GM18858 (cell line): Measurements from ENCODE around the gene ABCB6.
"Not testable (repeated sequence)": the region's sequence is repeated elsewhere in the genome, so short reads cannot be mapped to it uniquely, and the experiment has no call there.

Experiments used
- ATAC-seq: cut with Tn5 transposase; IDR thresholded peaks from one replicate; pipeline ENCODE4 v1.9.1; 2021; ENCODE audit not compliant: unreplicated experiment

Gene ABCB6

DNA sequence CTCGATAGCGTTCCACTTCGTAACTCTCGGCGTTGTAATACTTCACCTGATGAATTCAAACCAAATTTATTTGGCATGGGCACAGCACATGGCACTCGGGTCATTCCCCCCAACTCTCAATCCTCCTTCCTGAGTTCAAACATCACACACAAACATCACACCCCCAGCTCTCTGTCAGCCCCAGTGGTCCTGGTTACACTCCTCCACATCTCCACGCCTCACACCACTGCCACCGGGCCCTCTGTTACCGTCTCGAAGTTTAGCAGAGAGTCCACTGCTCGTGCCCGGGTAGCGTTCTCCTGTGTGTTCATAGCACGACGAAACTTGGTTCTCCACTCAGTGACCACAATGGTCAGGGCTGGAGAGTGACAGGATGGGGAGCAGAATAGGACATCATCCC, 4.6 kb downstream of the ABCB6 start:
- ATAC-seq: no peak

DNA sequence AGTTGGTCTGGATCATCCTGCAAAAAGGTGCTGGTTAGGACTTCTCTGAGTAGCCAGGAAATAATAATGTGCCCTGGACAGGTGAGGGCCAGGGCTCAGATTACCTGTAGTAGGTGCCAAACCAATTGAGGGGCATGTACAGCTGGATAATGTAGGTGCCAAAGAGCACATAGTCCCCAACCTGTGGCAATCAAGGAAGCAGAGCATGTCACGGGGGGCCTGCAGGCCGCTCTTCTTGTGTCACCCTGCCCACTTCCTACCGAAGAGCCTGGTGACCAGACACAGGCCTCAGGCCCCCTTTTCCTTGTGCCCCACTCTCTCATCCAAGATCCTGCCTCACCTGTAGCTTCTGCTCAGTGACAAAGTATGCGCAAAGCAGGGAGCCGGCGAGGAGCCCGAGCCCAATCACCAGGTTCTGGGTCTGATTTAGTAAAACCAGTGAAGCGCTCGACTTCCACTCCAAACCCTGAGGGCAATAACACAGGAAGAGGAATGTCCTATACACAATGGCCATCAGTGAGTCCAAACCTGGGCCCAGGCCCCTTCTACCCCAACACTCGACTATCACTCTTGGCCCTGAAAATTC, 5.2 kb downstream of the ABCB6 start:
- ATAC-seq: no peak

DNA sequence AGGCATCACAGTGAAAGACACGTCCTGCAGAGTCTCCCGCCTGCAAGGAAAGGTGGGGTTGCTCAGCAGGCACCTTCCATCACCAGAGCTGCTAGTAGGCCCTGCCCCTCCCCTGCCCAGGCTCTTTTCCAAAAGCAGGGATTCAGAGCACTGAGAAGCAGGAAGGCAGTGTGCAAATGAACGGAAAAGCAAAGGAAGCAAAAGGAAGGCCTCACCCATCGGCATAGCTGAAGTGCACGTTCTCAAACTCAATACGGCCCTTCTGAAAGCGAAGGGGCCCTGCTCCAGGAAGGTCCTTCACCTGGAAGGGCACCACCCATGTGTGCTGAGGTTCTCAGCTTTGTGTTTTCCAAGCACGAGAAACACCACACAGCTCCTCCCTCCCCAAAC, 5.7 kb downstream of the ABCB6 start:
- ATAC-seq: no peak

DNA sequence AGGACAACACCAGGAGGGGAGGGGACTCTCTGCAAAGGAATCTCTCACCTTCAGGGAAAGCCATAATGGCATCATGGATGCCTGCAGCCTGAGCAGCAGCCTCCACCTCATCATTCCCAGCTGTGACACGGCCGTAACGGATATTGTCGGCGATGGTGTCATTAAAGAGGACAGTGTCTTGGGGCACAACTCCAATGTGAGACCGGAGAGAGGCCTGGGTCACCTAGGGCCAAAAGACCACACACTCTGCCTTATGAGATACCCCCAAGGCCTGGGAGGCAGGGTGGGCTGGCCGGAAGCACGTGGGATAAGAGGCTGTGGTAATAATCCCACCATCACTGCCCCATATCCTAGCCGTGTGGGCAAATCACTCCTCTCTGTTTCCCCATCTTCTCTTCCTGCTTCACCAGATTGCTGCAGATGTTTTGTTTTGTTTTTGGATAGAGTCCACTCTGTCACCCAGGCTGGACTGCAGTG, 7.8 kb downstream of the ABCB6 start:
- no peak for ATAC-seq

DNA sequence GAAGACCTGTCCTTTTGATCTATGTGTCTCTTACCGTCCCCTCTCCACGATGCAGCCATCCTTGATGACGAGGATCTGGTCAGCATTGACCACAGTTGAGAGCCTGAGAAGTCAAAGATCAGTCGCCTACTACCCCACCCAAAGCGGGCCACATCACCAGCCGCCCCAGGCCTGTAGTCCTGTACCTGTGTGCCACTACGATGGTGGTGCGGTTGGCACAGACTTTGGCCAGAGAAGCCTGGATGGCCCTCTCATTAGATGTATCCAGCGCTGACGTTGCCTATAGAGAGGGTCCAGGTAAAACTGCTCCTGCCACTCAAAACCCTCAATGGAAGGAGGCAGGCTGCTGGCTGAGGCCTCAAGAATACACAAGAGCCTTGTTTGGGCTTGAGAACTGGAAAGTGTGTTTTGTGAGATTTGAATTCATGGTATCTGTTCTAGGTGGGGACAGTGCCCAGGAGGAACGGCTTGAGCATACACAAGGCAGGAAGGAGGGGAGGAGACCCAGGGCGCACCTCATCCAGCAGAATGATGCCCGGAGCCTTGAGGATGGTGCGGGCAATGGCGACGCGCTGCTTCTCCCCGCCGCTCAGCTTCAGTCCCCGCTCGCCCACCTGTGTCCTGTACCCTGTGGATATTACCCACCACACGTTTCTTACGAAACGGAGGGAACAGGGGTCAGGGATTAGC, 8.4 kb downstream of the ABCB6 start:
- no peak for ATAC-seq

DNA sequence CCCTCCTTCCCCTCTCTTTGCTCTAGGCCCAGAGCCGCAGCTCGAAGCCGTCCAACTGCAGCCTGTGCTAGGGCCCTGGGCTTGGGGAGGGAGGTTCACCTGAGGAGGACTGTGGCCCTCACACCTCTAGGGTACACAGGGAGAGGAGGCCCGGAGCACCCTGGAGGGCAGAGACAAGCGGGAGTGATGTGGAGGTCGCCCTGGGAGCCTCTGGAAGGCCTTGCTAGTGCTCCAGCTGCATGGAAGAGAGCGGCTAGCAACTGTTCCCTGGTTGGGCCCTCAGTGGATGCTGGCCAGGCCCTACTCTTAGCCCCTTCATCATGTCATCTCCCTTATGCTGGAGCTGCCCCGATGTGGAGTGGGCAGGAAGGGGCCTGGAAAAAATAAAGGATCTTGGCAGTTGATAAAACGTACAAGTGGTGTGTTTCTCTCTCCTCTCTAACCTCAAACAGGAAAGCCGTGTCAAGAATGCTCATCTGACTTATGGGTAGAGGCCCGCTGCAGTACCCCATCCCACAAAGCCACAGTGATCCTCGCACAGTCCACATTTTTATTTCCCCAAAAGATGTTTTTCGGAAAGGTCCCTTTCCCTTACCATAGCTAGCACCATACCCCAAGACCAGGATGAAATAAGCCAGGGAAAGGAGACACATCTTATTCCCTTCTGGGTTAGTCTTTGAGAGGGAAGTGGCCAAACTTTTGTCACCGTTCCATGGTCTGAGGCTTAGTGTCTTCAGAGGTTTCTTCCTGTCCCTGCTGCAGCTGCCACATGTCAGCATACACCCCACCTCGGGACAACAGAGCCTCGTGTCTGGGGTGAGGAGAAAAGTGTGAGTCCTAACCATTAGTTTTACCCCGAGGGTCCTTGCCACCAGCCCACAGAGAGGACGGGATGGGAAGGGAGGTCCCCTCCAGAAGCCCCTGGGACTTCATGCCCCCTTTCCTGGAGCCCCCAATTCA, 9.2 kb downstream of the ABCB6 start:
- ATAC-seq: no peak

DNA sequence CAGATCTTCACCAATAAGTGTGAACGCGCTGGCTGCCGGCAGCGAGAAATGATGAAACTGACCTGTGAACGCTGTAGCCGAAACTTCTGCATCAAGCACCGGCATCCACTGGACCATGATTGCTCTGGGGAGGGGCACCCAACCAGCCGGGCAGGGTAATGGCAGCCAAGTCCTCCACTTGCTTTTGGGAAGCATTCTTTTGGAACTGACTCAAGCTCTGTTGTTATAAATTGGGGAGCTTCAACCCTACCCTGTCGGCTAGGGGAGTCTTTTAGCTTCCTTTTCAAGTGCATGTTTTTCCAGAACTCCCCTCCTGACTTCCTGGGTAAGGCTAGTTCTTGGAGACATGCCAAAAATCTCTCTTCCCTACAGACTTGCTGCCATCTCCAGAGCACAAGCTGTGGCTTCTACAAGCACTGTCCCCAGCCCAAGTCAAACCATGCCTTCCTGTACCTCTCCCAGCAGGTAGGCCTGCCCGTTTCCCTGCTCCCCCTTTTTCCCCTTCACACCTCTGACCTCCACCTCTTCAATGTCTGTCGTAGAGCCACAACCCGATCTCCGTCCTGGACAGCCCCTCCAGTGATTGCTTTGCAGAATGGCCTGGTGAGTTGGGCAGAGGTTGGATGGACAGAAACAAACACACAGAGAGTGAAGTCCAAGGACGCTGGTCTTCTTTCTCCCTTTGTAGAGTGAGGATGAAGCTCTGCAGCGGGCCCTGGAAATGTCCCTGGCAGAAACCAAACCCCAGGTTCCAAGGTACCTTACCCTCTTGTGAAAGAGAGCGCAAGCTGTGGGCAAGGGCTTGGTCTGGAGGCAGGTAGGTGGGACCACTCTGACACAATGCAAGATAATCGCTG, 10.6 kb downstream of the ABCB6 start:
- no peak for ATAC-seq

DNA sequence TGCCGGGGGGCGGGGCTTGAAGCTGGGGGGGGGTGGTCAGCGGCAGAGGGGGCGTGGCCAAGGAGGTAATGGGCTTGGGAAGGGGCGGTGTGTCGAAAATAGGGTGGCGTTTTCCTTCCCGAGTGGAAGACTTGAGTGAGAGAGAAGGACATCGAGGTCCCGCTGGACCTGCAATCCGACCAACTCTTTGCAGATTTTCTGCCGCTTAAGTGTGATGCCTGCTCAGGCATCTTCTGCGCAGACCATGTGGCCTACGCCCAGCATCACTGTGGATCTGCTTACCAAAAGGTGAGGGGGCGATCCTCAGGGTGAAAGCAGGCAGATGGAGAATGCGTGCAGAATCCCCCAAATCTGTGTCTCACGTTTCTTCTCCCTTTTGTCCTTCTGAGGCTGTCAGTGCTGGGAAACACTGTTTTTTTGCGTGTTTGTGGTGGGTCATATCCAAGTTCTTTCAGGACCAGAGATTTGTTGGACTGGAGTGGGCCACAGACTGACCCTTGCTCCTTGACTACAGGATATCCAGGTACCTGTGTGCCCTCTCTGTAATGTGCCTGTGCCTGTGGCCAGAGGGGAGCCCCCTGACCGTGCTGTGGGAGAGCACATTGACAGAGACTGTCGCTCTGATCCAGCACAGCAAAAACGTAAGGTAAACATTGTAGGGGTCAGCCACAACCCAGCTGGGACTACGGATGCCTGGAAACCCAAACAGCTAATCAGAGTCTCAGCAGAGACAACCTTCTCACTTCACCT, 11.4 kb downstream of the ABCB6 start:
- ATAC-seq: no peak

DNA sequence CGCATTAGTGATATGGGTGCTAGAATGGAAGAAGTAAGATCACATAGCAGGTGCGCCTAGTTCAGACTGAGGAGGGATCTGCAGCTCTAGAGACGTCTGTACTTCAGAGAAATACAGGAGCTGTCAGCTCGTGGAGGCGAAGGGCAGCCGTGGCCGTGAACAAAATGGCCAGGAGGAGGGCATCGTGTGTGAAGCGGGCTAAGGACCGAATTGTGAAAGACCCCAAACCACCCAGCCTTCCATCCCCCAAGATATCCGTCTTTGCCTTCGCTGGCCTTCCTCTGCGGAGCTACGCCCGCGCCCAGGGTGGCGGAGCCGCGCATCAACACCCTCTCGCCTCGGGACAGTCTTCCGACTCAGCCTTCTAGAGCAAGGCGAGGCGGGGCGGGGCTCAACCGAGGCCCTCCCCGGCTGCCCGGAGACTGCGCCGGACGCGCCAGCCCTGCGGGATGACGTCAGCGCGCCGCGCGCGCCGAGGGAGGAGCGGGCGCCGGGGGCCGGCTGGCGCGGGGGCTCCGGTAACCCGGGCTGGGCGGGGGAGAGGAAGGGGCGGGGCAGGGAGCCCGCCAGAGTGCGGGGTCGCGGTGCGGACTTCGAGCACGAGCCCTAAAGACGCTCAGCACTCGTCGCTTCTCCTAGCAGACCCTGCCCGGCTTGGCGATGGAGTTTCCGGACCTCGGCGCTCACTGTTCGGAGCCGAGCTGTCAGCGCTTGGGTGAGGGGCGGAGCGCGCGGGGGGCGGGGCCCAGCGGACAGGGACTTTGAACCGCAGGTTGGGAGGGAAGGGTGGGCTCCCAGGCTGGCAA, 12.2 kb downstream of the ABCB6 start, which contains the start of gene ZFAND2B:
ZFAND2B (plus strand) TSS at position 455 of the 806 bp plus-strand sequence; CDS start at position 661, 206 bp downstream.
- peak; percentile 92 for ATAC-seq

DNA sequence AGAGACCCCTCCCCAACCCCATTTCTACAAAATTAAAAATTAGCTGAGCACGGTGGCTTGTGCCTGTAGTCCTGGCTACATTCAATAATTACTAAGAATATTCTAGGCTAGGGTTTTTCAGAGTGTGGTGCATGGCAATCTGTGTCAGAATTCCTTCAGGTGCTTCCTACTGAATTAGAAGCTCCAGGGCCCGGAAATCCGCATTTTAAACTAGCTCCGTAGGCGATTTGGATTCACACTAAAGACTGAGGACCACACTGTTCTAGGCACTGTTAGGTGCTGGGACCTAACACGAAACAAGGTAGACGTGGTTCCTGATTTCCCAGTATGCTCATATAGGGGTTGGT, 12.8 kb downstream of the ABCB6 start:
- ATAC-seq: no peak

DNA sequence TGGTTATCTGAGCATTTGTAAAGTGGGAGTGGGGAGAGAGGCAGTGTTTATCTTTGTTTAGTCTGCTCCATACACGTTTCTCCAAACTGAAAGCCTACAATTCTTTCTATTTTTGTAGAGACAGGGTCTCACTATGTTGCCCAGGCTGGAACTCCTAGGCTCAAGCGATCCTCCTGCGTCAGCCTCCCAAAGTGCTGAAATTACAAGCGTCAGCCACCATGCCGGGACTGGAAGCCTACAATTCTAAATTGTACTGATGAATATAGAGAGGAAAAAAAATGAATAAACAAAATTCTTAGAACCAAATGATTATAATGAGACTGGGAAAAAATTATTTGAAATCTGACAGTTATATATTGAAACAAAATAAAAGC, 13.6 kb downstream of the ABCB6 start:
- no peak for ATAC-seq

DNA sequence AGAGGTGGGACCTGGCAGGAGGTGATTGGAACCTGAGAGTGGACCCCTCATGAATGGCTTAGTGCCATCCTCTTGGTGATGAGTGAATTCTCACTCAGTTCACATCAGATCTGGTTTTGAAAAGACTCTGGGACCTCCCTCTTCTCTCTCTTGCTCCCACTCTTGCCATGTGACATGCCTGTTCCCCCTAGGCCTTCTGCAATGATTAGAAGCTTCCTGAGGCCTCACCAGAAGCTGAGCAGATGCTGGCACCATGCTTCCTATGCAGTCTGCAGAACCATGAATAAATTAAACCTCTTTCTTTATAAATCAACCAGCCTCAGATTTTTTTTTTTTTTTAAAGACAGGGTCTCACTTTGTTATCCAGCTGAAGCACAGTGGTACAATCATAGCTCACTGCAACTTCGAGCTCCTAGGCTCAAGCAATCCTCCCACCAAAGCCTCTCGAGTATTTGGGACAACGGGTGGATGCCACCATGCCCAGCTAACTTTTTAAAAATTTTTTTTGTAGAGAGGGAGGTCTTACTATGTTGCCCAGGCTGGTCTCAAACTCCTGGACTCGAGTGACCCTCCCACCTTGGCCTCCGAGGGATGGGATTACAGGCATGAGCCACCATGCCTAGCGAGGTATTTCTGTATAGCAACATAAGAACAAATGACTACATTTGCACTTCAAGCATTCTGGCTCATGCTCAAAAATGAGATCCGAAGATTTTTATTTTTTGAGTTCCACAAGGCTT, 14.2 kb downstream of the ABCB6 start:
- ATAC-seq: no peak

DNA sequence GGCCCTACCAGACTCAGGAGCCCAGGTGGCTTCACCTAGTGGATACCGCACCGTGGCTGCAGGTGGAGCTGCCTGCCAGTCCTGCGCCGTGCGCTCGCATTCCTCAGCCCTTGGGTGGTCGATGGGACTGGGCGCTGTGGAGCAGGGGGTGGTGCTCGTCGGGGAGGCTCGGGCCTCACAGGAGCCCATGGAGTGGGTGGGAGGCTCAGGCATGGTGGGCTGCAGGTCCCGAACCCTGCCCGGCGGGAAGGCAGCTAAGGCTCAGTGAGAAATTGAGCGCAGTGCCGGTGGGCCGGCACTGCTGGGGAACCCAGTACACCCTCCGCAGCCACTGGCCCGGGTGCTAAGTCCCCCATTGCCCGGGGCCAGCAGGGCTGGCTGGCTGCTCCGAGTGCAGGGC, 17.4 kb downstream of the ABCB6 start:
- not testable (repeated sequence) for ATAC-seq

DNA sequence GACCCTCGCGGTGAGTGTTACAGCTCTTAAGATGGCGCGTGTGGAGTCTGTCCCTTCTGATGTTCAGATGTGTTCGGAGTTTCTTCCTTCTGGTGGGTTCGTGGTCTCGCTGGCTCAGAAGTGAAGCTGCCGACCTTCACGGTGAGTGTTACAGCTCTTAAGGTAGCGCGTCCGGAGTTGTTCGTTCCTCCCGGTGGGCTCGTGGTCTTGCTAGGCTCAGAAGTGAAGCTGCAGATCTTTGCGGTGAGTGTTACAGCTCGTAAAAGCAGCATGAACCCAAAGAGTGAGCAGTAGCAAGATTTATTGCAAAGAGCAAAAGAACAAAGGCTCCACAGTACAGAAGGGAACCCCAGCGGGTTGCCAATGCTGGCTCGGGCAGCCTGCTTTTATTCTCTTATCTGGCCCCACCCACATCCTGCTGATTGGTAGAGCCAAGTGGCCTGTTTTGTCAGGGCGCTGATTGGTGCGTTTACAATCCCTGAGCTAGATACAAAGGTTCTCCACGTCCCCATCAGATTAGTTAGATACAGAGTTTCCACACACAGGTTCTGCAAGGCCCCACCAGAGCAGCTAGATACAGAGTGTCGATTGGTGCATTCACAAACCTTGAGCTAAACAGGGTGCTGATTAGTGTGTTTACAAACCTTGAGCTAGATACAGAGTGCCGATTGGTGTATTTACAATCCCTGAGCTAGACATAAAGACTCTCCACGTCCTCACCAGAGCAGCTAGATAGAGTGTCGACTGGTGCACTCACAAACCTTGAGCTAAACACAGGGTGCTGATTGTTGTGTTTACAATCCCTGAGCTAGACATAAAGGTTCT, 18.0 kb downstream of the ABCB6 start:
- ATAC-seq: not testable (repeated sequence)

DNA sequence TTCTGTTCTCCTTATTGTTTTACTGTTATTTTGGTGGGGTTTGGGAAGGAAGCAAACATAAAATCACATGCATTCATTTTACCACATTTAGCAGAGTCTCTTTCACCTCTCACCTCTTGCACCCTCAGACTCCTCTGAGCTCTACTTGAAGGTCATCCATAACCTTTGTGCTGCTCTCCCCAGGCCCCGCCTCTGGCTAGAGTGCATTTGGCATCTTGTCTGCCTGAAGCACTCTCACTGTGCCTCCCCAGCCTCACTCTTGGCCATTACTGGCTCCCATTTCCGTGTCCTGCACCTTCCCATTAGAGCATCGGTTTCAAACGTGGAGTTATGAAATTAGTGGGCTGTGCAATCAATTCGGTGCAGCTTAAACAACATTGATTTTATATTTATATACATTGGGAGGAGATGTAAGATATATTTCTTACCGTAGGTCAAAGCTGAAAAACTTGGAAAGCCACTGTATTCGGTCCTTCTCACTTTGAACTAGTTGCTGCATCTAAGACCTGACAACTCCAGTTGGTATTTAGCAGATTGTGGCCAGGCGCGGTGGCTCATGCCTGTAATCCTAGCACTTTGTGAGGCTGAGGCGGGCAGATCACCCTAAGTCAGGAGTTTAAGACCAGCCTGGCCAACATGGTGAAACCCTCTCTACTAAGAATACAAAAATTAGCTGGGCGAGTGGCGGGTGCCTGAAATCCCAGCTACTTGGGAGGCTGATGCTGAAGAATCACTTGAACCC, 19.1 kb downstream of the ABCB6 start:
- ATAC-seq: no peak

DNA sequence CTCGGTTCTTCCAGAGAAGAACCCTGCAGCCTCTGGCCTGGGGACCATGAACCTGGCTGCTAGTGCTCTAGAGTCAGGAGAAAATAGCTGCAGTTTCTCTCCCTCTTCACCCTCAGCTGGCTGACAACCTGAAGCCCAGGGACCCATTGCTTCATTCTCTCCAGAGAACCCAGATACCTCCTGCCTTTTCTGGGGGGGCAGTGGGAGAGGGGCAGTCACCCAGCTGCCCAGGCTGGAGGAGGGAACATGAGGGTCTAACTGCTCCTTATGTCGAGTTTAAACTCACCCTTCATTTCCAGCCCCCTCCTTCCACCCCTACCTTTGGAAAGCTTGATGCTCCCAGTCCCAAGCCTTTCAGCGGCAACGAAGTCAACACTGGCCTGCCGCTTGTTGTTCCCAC, 19.8 kb downstream of the ABCB6 start:
- no peak for ATAC-seq

DNA sequence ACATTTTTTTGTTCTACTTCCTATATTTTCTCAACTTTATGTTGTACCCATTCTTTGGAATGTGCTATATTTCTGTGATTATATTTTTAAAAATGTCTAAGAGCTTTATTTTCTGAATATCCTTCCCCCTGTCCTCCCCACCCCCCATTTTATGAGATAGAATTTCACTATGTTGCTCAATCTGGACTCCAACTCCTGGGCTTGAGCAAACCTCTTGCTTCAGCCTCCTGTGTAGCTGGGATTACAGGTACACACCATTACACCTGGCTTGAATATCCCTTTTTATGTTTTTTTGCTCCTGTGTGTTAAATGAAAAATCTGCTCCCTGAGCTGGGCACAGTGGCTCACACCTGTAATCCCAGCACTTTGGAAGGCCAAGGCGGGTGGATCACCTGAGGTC, 21.4 kb downstream of the ABCB6 start:
- ATAC-seq: no peak
